ENCODE results near the gene CCDC83. TPM values are rescaled to one million over a fixed set of nuclear protein-coding genes. Genes with fewer than 3 reads are reported as not detected.
"Not testable (repeated sequence)": the region's sequence is repeated elsewhere in the genome, so short reads cannot be mapped to it uniquely, and the experiment has no call there.

CCDC83 gene
- total RNA-seq, 1 donor from 2014 or later: not detected

DNA sequence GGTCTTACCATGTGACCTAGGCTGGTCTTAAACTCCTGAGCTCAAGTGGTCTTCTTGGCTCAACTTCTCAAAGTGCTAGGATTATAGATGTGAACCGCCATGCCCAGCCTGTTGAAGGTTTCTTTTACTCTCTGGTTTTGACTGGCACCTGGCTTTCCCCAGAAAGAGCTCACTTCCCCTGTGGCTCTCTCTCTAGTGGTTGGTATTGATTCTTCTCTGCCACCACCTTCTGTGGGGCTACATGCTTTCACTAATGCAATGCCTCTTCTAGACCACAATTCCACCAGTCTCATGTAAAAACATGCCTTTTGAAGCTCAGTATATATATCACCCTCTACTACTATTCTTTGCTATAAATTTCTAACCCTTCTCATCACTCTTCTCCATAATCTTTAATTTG lies 67.2 kb downstream of the CCDC83 start:
- Mint-ChIP-seq H3K4me1 (ENCODE audit: low read depth, unreplicated experiment) (no peaks in the 10 kb centered on the region), H3K9me3 (ENCODE audit: unreplicated experiment) (peaks cover 3% of the 10 kb centered on the region), H3K4me3 (ENCODE audit: unreplicated experiment) (no peak overlapping the region), H3K27ac (ENCODE audit: unreplicated experiment) (no peak overlapping the region), H3K36me3 (ENCODE audit: unreplicated experiment) (no peaks in the 10 kb centered on the region), H3K27me3 (ENCODE audit: unreplicated experiment) (peaks cover 1% of the 10 kb centered on the region)
- TF ChIP-seq, protein P1, sequence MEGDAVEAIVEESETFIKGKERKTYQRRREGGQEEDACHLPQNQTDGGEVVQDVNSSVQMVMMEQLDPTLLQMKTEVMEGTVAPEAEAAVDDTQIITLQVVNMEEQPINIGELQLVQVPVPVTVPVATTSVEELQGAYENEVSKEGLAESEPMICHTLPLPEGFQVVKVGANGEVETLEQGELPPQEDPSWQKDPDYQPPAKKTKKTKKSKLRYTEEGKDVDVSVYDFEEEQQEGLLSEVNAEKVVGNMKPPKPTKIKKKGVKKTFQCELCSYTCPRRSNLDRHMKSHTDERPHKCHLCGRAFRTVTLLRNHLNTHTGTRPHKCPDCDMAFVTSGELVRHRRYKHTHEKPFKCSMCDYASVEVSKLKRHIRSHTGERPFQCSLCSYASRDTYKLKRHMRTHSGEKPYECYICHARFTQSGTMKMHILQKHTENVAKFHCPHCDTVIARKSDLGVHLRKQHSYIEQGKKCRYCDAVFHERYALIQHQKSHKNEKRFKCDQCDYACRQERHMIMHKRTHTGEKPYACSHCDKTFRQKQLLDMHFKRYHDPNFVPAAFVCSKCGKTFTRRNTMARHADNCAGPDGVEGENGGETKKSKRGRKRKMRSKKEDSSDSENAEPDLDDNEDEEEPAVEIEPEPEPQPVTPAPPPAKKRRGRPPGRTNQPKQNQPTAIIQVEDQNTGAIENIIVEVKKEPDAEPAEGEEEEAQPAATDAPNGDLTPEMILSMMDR (IDR thresholded peaks at IDR 0.05; ENCODE audit: partially characterized antibody, unreplicated experiment): no peak
- DNase-seq: no peak

DNA sequence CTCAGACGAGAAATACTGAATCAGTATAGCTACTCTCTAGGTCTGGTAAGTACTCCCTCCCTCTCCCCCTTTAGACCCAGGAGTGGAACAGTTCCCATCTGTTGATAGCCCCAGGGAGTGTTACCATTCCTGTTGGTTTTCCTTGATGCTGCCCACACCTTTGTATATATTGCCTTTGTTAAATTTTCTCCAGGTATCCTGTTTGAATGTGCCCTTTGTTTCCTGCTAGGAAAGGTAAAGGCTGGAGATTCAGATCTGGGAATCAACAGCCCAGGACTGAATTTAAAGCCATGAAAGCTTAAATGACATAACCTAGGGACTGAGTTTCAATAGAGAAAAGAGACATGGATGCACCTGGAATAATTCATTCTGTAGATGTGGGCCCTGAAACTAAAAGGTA lies 68.3 kb downstream of the CCDC83 start:
- TF ChIP-seq, protein P1 (IDR thresholded peaks at IDR 0.05; ENCODE audit: partially characterized antibody, unreplicated experiment): no peak
- Mint-ChIP-seq H3K36me3 (ENCODE audit: unreplicated experiment) (no peaks in the 10 kb centered on the region), H3K9me3 (ENCODE audit: unreplicated experiment) (peaks cover 3% of the 10 kb centered on the region), H3K4me1 (ENCODE audit: low read depth, unreplicated experiment) (no peaks in the 10 kb centered on the region), H3K27me3 (ENCODE audit: unreplicated experiment) (peaks cover 5% of the 10 kb centered on the region), H3K4me3 (ENCODE audit: unreplicated experiment) (no peak overlapping the region), H3K27ac (ENCODE audit: unreplicated experiment) (no peak overlapping the region)
- DNase-seq: no peak

DNA sequence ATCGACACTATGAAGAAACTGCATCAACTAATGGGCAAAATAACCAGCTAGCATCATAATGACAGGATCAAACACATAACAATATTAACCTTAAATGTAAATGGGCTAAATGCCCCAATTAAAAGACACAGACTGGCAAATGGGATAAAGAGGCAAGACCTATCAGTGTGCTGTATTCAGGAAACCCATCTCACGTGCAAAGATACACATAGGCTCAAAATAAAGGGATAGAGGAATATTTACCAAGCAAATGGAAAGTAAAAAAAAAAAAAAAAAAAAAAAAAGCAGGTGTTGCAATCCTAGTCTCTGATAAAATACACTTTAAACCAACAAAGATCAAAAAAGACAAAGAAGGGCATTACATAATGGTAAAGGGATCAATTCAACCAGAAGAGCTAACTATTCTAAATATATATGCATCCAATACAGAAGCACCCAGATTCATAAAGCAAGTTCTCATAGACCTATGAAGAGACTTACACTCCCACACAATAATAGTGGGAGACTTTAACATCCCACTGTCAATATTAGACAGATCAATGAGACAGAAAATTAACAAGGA lies 71.6 kb downstream of the CCDC83 start:
- not testable (repeated sequence) for DNase-seq; H3K9me3 Mint-ChIP-seq (ENCODE audit: unreplicated experiment); H3K27ac Mint-ChIP-seq (ENCODE audit: unreplicated experiment); H3K27me3 Mint-ChIP-seq (ENCODE audit: unreplicated experiment); H3K4me3 Mint-ChIP-seq (ENCODE audit: unreplicated experiment); H3K4me1 Mint-ChIP-seq (ENCODE audit: low read depth, unreplicated experiment); H3K36me3 Mint-ChIP-seq (ENCODE audit: unreplicated experiment)

DNA sequence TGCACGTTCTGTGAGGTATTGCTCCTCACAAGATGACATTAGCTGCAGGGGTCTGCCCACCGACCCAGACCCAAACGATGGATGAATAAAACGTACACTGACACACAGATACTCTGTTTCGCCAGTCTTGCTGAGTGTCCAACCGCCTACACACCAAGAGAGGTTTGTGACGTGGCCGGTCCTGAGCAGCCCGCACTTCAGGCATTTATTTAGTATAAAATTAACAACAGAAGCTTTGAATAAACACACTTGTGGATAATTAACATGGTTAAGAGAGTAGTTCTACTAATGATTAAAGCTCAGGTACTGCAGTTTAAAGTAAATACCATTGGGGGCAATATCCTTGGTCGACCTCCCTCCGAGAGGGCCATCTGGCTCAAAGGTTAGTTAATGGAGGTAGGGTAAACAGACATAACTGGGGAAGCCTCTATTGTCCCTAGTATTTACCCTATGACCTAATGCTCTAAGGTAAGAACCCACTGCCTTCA lies 75.7 kb downstream of the CCDC83 start:
- no peak for DNase-seq
- Mint-ChIP-seq H3K9me3 (ENCODE audit: unreplicated experiment) (peaks cover 2% of the 10 kb centered on the region), H3K36me3 (ENCODE audit: unreplicated experiment) (no peaks in the 10 kb centered on the region), H3K4me3 (ENCODE audit: unreplicated experiment) (no peak overlapping the region), H3K27me3 (ENCODE audit: unreplicated experiment) (peaks cover 5% of the 10 kb centered on the region), H3K4me1 (ENCODE audit: low read depth, unreplicated experiment) (no peaks in the 10 kb centered on the region), H3K27ac (ENCODE audit: unreplicated experiment) (no peak overlapping the region)
- TF ChIP-seq, protein P1 (IDR thresholded peaks at IDR 0.05; ENCODE audit: partially characterized antibody, unreplicated experiment): no peak

DNA sequence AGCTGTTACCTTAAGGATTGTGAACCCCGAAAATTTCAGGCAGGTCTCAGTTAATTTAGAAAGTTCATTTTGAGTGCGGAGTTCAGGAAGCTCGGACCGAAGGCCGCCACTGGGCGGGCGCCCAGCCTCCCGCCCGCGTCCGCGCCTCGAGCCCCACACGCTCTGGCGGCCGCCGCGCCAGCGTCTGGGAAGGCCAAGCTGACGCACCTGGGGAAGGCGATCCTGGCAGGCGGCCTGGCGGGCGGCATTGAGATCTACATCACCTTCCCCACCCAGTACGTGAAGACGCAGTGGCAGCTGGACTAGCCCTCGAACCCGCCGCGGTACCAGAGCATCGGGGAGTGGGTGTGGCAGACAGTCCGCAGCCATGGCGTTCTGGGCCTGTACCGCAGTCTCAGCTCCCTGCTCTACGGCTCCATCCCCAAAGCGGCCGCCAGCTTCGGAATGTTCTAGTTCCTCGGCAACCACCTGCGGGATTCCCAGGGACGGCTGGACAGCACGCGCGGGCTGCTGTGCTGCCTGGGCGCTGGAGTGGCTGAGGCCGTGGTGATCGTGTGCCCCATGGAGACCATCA lies 79.5 kb downstream of the CCDC83 start:
- H3K27ac Mint-ChIP-seq (ENCODE audit: unreplicated experiment): no peak overlapping the region
- peaks cover 3% of the 10 kb centered on the region for H3K27me3 Mint-ChIP-seq (ENCODE audit: unreplicated experiment)
- H3K4me3 Mint-ChIP-seq (ENCODE audit: unreplicated experiment): no peak overlapping the region
- peaks cover 2% of the 10 kb centered on the region for H3K9me3 Mint-ChIP-seq (ENCODE audit: unreplicated experiment)
- TF ChIP-seq, protein P1 (IDR thresholded peaks at IDR 0.05; ENCODE audit: partially characterized antibody, unreplicated experiment): no peak
- no peaks in the 10 kb centered on the region for H3K36me3 Mint-ChIP-seq (ENCODE audit: unreplicated experiment)
- DNase-seq: no peak
- H3K4me1 Mint-ChIP-seq (ENCODE audit: low read depth, unreplicated experiment): no peaks in the 10 kb centered on the region
